WTC11 (cell line): ENCODE results near the gene WDR27. TPM values are rescaled to one million over a fixed set of nuclear protein-coding genes. Genes with fewer than 3 reads are reported as not detected.

Source experiments
- ATAC-seq: fragments of 200-7000 bp; cut with Tn5 transposase; 2 replicates; pipeline ENCODE4 v1.10.0; 2021; ENCODE audit warnings: mild to moderate bottlenecking, moderate library complexity
- CTCF ChIA-PET: fragments of 300-600 bp; sonication (Branson Sonifier 250); formaldehyde crosslinking; loops from one replicate; lab custom pipeline; 2021; ENCODE audit warnings: antibody characterized with exemption; lab: Charles Lee
- POLR2A ChIA-PET: fragments of 350-600 bp; sonication (Branson Sonifier 250); formaldehyde crosslinking; loops from one replicate; lab custom pipeline; 2021; ENCODE audit warnings: antibody characterized with exemption; lab: Charles Lee
- DNase-seq: peaks from one replicate; pipeline ENCODE4 v3.0.0; 2021; ENCODE audit warnings: low spot score
- H3K27ac Mint-ChIP-seq: 2 replicates; pipeline ENCODE4 v1.8.0; 2021; ENCODE audit warnings: mixed read lengths
- H3K27me3 Mint-ChIP-seq: 2 replicates; pipeline ENCODE4 v1.8.0; 2021; ENCODE audit warnings: low read depth, mild to moderate bottlenecking, moderate library complexity, mixed read lengths
- H3K36me3 Mint-ChIP-seq: 2 replicates; pipeline ENCODE4 v1.8.0; 2021; ENCODE audit warnings: mixed read lengths
- H3K4me1 Mint-ChIP-seq: 2 replicates; pipeline ENCODE4 v1.8.0; 2022; ENCODE audit warnings: mixed read lengths
- H3K4me3 Mint-ChIP-seq: 2 replicates; pipeline ENCODE4 v1.8.0; 2021; ENCODE audit warnings: mild to moderate bottlenecking, moderate library complexity, mixed read lengths
- H3K9me3 Mint-ChIP-seq: 2 replicates; pipeline ENCODE4 v1.8.0; 2021; ENCODE audit warnings: mixed read lengths
- CREM ChIP-seq: sonication (generic); formaldehyde crosslinking; IDR thresholded peaks from 2 replicates; pipeline ENCODE4 v1.8.1; 2022; ENCODE audit warnings: mild to moderate bottlenecking, missing genetic modification reagents, moderate library complexity
- ESRRA ChIP-seq: sonication (generic); formaldehyde crosslinking; IDR thresholded peaks from 2 replicates; pipeline ENCODE4 v1.8.1; 2022; ENCODE audit warnings: mild to moderate bottlenecking, missing genetic modification reagents, borderline replicate concordance
- ETV6 ChIP-seq: sonication (generic); formaldehyde crosslinking; IDR thresholded peaks from 2 replicates; pipeline ENCODE4 v1.8.1; 2022; ENCODE audit warnings: mild to moderate bottlenecking, missing genetic modification reagents
- FOXJ3 ChIP-seq: sonication (generic); formaldehyde crosslinking; IDR thresholded peaks from 2 replicates; pipeline ENCODE4 v1.9.0; 2021; ENCODE audit warnings: missing genetic modification reagents, mild to moderate bottlenecking, borderline replicate concordance
- GRHL2 ChIP-seq: fragments of 250-450 bp; sonication (Bioruptor Pico); IDR thresholded peaks from 2 replicates; pipeline ENCODE4 v1.8.0; 2022; ENCODE audit warnings: mild to moderate bottlenecking, moderate library complexity; ENCODE audit not compliant: insufficient replicate concordance, severe bottlenecking
- KAT7 ChIP-seq: sonication (generic); formaldehyde crosslinking; IDR thresholded peaks from 2 replicates; pipeline ENCODE4 v1.8.1; 2023; ENCODE audit warnings: missing genetic modification reagents, mild to moderate bottlenecking, borderline replicate concordance
- MYBL2 ChIP-seq: sonication (generic); formaldehyde crosslinking; IDR thresholded peaks from 2 replicates; pipeline ENCODE4 v1.8.1; 2023; ENCODE audit warnings: mild to moderate bottlenecking, moderate library complexity, missing genetic modification reagents
- NFATC4 ChIP-seq: fragments of 250-450 bp; sonication (Bioruptor Pico); IDR thresholded peaks from 2 replicates; pipeline ENCODE4 v1.9.0; 2021; ENCODE audit warnings: mild to moderate bottlenecking
- SOX15 ChIP-seq: fragments of 250-450 bp; sonication (Bioruptor Pico); IDR thresholded peaks from 2 replicates; pipeline ENCODE4 v1.9.0; 2021; ENCODE audit warnings: mild to moderate bottlenecking
- SP1 ChIP-seq: sonication (generic); formaldehyde crosslinking; conservative IDR thresholded peaks from 2 replicates; pipeline ENCODE4 v1.8.1; 2022; ENCODE audit warnings: missing genetic modification reagents
- TP53 ChIP-seq: sonication (generic); formaldehyde crosslinking; IDR thresholded peaks from 2 replicates; pipeline ENCODE4 v1.8.1; 2023; ENCODE audit warnings: mild to moderate bottlenecking, missing genetic modification reagents
- ZNF138 ChIP-seq: sonication (generic); formaldehyde crosslinking; conservative IDR thresholded peaks from 2 replicates; pipeline ENCODE4 v1.8.1; 2022; ENCODE audit warnings: mild to moderate bottlenecking, moderate library complexity, missing genetic modification reagents
- ZNF263 ChIP-seq: sonication (generic); formaldehyde crosslinking; IDR thresholded peaks from 2 replicates; pipeline ENCODE4 v1.8.1; 2022; ENCODE audit warnings: low read depth, mild to moderate bottlenecking, moderate library complexity, missing genetic modification reagents
- ZNF416 ChIP-seq: fragments of 250-450 bp; sonication (Bioruptor Pico); IDR thresholded peaks from 2 replicates; pipeline ENCODE4 v1.9.0; 2021; ENCODE audit warnings: mild to moderate bottlenecking, inconsistent platforms
- total RNA-seq: library from RNA; stranded (reverse); gene quantifications from 3 replicates; pipeline ENCODE4 v1.2.3, GENCODE V29; 2021
- TF ChIP-seq, protein P1 (sequence below): sonication (generic); formaldehyde crosslinking; IDR thresholded peaks from 2 replicates; pipeline ENCODE4 v1.8.1; 2023; ENCODE audit warnings: mild to moderate bottlenecking, missing genetic modification reagents, borderline replicate concordance
- TF ChIP-seq, protein P2 (sequence below): sonication (generic); formaldehyde crosslinking; IDR thresholded peaks from 2 replicates; pipeline ENCODE4 v1.8.0; 2022; ENCODE audit warnings: mild to moderate bottlenecking, missing genetic modification reagents
- TF ChIP-seq, protein P3 (sequence below): sonication (generic); formaldehyde crosslinking; IDR thresholded peaks from 2 replicates; pipeline ENCODE4 v1.8.1; 2022; ENCODE audit warnings: missing genetic modification reagents, borderline replicate concordance
- TF ChIP-seq, protein P4 (sequence below): sonication (generic); formaldehyde crosslinking; IDR thresholded peaks from 2 replicates; pipeline ENCODE4 v1.8.1; 2023; ENCODE audit warnings: mild to moderate bottlenecking, missing genetic modification reagents
- TF ChIP-seq, protein P5 (sequence below): sonication (generic); formaldehyde crosslinking; IDR thresholded peaks from 2 replicates; pipeline ENCODE4 v1.8.1; 2022; ENCODE audit warnings: mild to moderate bottlenecking, missing genetic modification reagents, moderate library complexity, borderline replicate concordance
- TF ChIP-seq, protein P6 (sequence below): sonication (generic); formaldehyde crosslinking; conservative IDR thresholded peaks from 2 replicates; pipeline ENCODE4 v1.8.1; 2022; ENCODE audit warnings: mild to moderate bottlenecking, missing genetic modification reagents
- TF ChIP-seq, protein P7 (sequence below): fragments of 250-450 bp; sonication (Bioruptor Pico); IDR thresholded peaks from 2 replicates; pipeline ENCODE4 v1.8.0; 2021; ENCODE audit warnings: mild to moderate bottlenecking

WDR27 gene
- total RNA-seq, 1 experiment from 2014 or later: 126 TPM

DNA sequence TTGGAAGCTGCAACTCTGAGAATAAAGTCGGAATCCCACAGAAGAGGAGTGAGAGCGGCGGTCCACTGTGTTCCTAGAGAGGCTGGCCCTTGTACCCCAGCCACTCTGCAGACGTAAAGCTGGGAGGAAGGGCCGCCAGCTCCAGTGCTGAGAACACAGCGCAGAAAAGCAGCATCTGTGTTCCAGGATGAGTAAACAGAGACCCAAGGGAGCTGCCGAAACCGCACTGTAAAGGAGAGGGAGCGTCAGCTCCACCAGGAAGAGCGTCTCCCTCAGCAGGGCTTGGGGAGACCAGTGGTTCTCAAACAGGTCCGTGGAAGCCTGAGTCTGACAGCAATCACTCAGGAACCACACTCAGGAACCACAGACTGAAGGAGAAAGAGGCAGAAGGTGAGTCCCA is 134.0 kb downstream of the WDR27 start (continued):
- TF ChIP-seq, protein P1, sequence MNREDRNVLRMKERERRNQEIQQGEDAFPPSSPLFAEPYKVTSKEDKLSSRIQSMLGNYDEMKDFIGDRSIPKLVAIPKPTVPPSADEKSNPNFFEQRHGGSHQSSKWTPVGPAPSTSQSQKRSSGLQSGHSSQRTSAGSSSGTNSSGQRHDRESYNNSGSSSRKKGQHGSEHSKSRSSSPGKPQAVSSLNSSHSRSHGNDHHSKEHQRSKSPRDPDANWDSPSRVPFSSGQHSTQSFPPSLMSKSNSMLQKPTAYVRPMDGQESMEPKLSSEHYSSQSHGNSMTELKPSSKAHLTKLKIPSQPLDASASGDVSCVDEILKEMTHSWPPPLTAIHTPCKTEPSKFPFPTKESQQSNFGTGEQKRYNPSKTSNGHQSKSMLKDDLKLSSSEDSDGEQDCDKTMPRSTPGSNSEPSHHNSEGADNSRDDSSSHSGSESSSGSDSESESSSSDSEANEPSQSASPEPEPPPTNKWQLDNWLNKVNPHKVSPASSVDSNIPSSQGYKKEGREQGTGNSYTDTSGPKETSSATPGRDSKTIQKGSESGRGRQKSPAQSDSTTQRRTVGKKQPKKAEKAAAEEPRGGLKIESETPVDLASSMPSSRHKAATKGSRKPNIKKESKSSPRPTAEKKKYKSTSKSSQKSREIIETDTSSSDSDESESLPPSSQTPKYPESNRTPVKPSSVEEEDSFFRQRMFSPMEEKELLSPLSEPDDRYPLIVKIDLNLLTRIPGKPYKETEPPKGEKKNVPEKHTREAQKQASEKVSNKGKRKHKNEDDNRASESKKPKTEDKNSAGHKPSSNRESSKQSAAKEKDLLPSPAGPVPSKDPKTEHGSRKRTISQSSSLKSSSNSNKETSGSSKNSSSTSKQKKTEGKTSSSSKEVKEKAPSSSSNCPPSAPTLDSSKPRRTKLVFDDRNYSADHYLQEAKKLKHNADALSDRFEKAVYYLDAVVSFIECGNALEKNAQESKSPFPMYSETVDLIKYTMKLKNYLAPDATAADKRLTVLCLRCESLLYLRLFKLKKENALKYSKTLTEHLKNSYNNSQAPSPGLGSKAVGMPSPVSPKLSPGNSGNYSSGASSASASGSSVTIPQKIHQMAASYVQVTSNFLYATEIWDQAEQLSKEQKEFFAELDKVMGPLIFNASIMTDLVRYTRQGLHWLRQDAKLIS (CRISPR knock-in tag): no peak
- TF ChIP-seq ETV6 (CRISPR knock-in tag) (no peak), SOX15 (no peak), ZNF416 (CRISPR knock-in tag) (no peak), KAT7 (CRISPR knock-in tag) (no peak)
- TF ChIP-seq, protein P2, sequence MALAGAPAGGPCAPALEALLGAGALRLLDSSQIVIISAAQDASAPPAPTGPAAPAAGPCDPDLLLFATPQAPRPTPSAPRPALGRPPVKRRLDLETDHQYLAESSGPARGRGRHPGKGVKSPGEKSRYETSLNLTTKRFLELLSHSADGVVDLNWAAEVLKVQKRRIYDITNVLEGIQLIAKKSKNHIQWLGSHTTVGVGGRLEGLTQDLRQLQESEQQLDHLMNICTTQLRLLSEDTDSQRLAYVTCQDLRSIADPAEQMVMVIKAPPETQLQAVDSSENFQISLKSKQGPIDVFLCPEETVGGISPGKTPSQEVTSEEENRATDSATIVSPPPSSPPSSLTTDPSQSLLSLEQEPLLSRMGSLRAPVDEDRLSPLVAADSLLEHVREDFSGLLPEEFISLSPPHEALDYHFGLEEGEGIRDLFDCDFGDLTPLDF (CRISPR knock-in tag): no peak

DNA sequence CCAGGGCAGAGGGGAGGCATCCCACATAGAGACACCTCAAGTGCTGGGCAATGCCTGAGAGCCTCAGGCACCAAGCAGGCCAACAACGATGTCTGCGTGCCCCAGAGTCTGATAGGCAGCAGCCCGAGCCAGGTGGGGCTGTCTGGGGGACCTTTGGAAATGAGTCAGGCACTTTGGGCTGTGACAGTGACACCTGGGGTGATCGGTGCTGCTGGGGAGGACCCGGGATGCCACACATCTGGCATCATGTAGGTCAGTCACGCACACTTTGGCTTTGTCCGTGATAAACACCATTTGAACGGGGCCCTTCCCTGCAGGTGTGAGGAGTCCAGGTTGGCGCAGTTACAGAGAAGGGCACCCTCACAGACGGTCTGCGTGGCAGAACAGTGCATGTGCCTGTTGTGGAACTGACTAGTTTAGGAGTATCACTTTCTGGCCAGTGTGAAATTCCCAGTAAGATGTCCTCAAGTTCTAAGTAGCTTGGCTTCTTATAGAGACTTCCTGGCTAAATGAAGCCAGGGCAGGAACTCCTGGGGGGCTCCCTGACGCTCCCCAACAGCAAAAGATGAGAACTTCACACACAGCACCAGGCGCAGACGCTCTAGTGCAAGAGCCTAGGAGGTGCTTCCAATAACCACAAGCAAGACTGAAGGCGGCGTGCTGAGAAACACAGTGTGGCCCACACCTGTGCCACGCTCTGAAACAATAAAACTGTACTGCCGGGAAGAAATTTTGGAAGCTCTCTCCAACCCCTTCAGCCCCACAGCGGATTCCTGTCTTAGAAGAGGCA is 134.7 kb downstream of the WDR27 start:
- Mint-ChIP-seq H3K27me3 (no peaks in the 10 kb centered on the region), H3K36me3 (peaks cover 7% of the 10 kb centered on the region), H3K27ac (no peak overlapping the region), H3K4me3 (no peak overlapping the region), H3K9me3 (0 out of 2 replicates have a peak, but pooled peaks cover under 1% of the 10 kb centered on the region), H3K4me1 (no peaks in the 10 kb centered on the region)
- no peak for DNase-seq
- no peak for ATAC-seq
- CTCF ChIA-PET: no interaction called here
- POLR2A ChIA-PET: no interaction called here
- TF ChIP-seq, protein P3, sequence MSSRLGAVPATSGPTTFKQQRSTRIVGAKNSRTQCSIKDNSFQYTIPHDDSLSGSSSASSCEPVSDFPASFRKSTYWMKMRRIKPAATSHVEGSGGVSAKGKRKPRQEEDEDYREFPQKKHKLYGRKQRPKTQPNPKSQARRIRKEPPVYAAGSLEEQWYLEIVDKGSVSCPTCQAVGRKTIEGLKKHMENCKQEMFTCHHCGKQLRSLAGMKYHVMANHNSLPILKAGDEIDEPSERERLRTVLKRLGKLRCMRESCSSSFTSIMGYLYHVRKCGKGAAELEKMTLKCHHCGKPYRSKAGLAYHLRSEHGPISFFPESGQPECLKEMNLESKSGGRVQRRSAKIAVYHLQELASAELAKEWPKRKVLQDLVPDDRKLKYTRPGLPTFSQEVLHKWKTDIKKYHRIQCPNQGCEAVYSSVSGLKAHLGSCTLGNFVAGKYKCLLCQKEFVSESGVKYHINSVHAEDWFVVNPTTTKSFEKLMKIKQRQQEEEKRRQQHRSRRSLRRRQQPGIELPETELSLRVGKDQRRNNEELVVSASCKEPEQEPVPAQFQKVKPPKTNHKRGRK (CRISPR knock-in tag): no peak
- TF ChIP-seq MYBL2 (no peak), NFATC4 (CRISPR knock-in tag) (no peak), ESRRA (CRISPR knock-in tag) (no peak), CREM (CRISPR knock-in tag) (no peak), ZNF263 (no peak), SP1 (no peak), GRHL2 (CRISPR knock-in tag) (no peak), FOXJ3 (CRISPR knock-in tag) (no peak), TP53 (no peak), ZNF138 (CRISPR knock-in tag) (no peak)
- TF ChIP-seq, protein P4, sequence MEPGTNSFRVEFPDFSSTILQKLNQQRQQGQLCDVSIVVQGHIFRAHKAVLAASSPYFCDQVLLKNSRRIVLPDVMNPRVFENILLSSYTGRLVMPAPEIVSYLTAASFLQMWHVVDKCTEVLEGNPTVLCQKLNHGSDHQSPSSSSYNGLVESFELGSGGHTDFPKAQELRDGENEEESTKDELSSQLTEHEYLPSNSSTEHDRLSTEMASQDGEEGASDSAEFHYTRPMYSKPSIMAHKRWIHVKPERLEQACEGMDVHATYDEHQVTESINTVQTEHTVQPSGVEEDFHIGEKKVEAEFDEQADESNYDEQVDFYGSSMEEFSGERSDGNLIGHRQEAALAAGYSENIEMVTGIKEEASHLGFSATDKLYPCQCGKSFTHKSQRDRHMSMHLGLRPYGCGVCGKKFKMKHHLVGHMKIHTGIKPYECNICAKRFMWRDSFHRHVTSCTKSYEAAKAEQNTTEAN: no peak
- TF ChIP-seq, protein P5, sequence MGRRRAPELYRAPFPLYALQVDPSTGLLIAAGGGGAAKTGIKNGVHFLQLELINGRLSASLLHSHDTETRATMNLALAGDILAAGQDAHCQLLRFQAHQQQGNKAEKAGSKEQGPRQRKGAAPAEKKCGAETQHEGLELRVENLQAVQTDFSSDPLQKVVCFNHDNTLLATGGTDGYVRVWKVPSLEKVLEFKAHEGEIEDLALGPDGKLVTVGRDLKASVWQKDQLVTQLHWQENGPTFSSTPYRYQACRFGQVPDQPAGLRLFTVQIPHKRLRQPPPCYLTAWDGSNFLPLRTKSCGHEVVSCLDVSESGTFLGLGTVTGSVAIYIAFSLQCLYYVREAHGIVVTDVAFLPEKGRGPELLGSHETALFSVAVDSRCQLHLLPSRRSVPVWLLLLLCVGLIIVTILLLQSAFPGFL (CRISPR knock-in tag): no peak
- TF ChIP-seq, protein P6, sequence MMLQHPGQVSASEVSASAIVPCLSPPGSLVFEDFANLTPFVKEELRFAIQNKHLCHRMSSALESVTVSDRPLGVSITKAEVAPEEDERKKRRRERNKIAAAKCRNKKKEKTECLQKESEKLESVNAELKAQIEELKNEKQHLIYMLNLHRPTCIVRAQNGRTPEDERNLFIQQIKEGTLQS (CRISPR knock-in tag): no peak
- TF ChIP-seq, protein P1 (CRISPR knock-in tag): no peak
- TF ChIP-seq, protein P7, sequence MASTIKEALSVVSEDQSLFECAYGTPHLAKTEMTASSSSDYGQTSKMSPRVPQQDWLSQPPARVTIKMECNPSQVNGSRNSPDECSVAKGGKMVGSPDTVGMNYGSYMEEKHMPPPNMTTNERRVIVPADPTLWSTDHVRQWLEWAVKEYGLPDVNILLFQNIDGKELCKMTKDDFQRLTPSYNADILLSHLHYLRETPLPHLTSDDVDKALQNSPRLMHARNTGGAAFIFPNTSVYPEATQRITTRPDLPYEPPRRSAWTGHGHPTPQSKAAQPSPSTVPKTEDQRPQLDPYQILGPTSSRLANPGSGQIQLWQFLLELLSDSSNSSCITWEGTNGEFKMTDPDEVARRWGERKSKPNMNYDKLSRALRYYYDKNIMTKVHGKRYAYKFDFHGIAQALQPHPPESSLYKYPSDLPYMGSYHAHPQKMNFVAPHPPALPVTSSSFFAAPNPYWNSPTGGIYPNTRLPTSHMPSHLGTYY (CRISPR knock-in tag): no peak
